HG03066 (cell line): Measurements from ENCODE around the gene CCDC61.

Source experiments
- ATAC-seq: cut with Tn5 transposase; IDR thresholded peaks from one replicate; pipeline ENCODE4 v1.9.1; 2021; ENCODE audit warnings: low read depth; ENCODE audit not compliant: unreplicated experiment

The CCDC61 gene

GRCh38 chr19:45972947-45973540 lies 22.2 kb upstream of the CCDC61 start:
- ATAC-seq = no peak

GRCh38 chr19:45973553-45974338 lies 21.5 kb upstream of the CCDC61 start, which contains the start of gene NOVA2:
TSS of gene NOVA2 (minus strand) at chr19:45973865. CDS start at chr19:45973351, 514 bp downstream.
- ATAC-seq = no peak

GRCh38 chr19:45975306-45976070 lies 19.8 kb upstream of the CCDC61 start:
- no peak for ATAC-seq

GRCh38 chr19:45976178-45976577 lies 19.1 kb upstream of the CCDC61 start:
- no peak for ATAC-seq

GRCh38 chr19:45978156-45978555 lies 17.1 kb upstream of the CCDC61 start:
- ATAC-seq = no peak

GRCh38 chr19:45981350-45981749 lies 13.9 kb upstream of the CCDC61 start:
- ATAC-seq = no peak

- ATAC-seq = no peak
These were observed 9.9 kb upstream of the CCDC61 start for GRCh38 chr19:45985321-45985720.

GRCh38 chr19:45990113-45990728 lies 5.0 kb upstream of the CCDC61 start:
- ATAC-seq = no peak

GRCh38 chr19:45994456-45994997 lies 740 bp upstream of the CCDC61 start:
- ATAC-seq = no peak

GRCh38 chr19:45995715-45996385 lies 583 bp downstream of the CCDC61 start:
- ATAC-seq = no peak

- no peak for ATAC-seq
These were observed 1.7 kb downstream of the CCDC61 start for GRCh38 chr19:45996933-45997332.

- ATAC-seq = no peak
These were observed 3.6 kb downstream of the CCDC61 start for GRCh38 chr19:45998834-45999233.

GRCh38 chr19:45999653-46000121 lies 4.4 kb downstream of the CCDC61 start:
- no peak for ATAC-seq

GRCh38 chr19:46000491-46001246 lies 5.4 kb downstream of the CCDC61 start:
- no peak for ATAC-seq

GRCh38 chr19:46002678-46003275 lies 7.5 kb downstream of the CCDC61 start:
- ATAC-seq = no peak

- no peak for ATAC-seq
These were observed 11.1 kb downstream of the CCDC61 start for GRCh38 chr19:46006411-46006810.

GRCh38 chr19:46009530-46010510 lies 14.6 kb downstream of the CCDC61 start:
- ATAC-seq = no peak

GRCh38 chr19:46014534-46014933 lies 19.3 kb downstream of the CCDC61 start:
- ATAC-seq = no peak
